Measurements from ENCODE around the gene SUPT3H. TPM values are rescaled to one million over a fixed set of nuclear protein-coding genes. Genes with fewer than 3 reads are reported as not detected.
A peak's percentile ranks its signal among the peaks of the same experiment; 100 is the strongest.

SUPT3H gene
- total RNA-seq, 1 donor, result 7.1 TPM

DNA sequence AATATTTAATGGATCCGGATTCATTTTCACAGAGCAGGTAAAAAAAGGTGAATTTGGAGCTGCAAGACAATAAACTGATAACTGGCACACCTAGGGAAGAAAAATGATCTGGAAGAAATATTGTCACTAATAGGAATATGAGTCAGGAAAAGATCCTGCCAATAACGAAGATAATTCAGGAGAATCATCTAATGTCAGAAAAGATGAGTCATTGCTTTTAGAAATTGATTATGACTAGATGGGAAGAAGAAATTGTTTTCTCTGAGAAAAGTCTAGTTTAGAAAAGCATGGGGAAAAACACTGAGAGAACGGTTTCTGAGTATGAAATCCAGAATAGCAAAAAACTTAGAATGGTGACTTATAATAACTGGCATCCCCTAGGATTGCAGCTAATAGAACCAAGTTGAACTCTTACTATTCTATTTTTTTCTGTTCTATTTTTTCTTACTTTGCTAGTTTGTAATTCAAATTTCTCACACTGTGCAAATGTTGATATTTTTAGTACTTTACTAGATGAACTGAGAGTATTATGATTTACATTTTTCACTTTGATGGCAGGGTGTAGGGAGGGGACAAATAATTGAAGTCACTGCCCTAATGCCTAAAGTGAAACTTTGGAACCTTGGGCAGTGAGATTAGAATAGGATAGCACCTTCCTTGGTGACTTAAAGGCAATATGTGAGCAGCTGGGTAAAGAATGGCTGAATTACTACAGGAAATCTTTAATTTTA lies 38.2 kb upstream of the SUPT3H start:
- peaks cover 27% of the 10 kb centered on the region for H3K4me1 ChIP-seq (ENCODE audit: insufficient read depth, low read length)
- no peaks in the 10 kb centered on the region for H3K9me3 ChIP-seq (ENCODE audit: low read depth, low read length)
- H3K27me3 ChIP-seq (ENCODE audit: insufficient read depth, low read length), result peaks cover 25% of the 10 kb centered on the region
- no peak overlapping the region for H3K4me3 ChIP-seq (ENCODE audit: low read length)

DNA sequence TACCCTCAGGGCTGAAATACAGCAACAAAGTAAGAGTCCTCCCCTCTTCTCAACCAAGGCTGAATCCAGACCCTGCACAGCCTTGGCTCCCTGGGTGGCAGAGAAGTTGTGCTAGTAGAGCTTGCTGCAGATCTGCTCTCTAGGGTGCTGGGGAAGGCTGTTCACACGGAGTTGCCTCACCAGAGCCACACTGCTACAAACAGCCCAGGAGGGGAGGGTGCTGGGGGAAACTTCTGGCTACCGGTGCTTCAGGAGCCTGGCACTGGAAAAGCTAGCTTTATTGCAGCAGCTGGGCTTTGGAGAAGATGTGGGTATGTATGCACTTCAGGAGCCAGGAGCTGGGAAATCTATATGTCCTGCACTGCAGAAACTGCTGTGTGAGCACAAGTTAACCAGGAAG lies 37.6 kb upstream of the SUPT3H start:
- no peaks in the 10 kb centered on the region for H3K9me3 ChIP-seq (ENCODE audit: low read depth, low read length)
- H3K4me1 ChIP-seq (ENCODE audit: insufficient read depth, low read length), result peaks cover 20% of the 10 kb centered on the region
- no peak overlapping the region for H3K4me3 ChIP-seq (ENCODE audit: low read length)
- peaks cover 19% of the 10 kb centered on the region for H3K27me3 ChIP-seq (ENCODE audit: insufficient read depth, low read length)

DNA sequence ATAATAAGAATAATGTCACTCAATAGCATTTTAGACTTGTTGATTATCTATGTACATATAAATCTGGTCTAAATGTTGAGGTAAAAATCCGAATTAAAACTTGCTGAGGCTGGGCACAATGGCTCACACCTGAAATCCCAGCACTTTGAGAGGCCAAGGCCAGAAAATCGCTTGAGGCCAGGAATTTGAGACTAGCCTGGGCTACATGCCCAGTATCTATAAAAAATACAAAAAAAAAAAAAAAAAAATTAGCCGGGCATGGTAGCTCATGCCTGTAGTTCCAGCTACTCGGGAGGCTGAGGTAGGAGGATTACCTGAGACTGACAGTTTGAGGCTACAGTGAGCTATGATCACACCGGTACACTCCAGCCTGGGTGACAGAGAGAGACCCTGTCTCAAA lies 34.2 kb upstream of the SUPT3H start:
- H3K27me3 ChIP-seq (ENCODE audit: insufficient read depth, low read length), result no peaks in the 10 kb centered on the region
- H3K9me3 ChIP-seq (ENCODE audit: low read depth, low read length), result no peaks in the 10 kb centered on the region

DNA sequence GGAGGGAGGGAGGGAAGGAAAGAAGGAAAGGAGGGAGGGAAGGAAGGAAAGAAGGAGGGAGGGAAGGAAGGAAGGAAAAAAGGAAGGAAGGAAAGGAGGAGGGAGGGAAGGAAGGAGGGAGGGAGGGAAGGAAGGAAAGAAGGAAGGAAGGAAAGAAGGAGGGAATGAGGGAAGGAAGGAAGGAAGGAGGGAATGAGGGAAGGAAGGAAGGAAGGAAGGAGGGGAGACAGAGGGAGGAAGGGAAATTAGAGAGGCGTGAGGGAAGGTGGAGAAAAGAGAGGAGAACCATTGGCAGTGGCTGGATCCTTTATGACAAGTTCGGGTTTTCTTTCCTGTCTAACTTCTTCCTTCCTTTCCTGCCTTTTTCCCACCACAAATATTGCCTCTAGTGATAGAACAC lies 22.3 kb upstream of the SUPT3H start:
- Histone ChIP-seq H3K9me3 (ENCODE audit: low read depth, low read length) (no peaks in the 10 kb centered on the region), H3K27me3 (ENCODE audit: insufficient read depth, low read length) (no peaks in the 10 kb centered on the region), H3K4me1 (ENCODE audit: insufficient read depth, low read length) (no peaks in the 10 kb centered on the region), H3K4me3 (ENCODE audit: low read length) (no peak overlapping the region)

More for the DNA sequence above, 34.2 kb upstream of the SUPT3H start:
- Histone ChIP-seq H3K4me1 (ENCODE audit: insufficient read depth, low read length) (peaks cover 6% of the 10 kb centered on the region), H3K4me3 (ENCODE audit: low read length) (no peak overlapping the region)

DNA sequence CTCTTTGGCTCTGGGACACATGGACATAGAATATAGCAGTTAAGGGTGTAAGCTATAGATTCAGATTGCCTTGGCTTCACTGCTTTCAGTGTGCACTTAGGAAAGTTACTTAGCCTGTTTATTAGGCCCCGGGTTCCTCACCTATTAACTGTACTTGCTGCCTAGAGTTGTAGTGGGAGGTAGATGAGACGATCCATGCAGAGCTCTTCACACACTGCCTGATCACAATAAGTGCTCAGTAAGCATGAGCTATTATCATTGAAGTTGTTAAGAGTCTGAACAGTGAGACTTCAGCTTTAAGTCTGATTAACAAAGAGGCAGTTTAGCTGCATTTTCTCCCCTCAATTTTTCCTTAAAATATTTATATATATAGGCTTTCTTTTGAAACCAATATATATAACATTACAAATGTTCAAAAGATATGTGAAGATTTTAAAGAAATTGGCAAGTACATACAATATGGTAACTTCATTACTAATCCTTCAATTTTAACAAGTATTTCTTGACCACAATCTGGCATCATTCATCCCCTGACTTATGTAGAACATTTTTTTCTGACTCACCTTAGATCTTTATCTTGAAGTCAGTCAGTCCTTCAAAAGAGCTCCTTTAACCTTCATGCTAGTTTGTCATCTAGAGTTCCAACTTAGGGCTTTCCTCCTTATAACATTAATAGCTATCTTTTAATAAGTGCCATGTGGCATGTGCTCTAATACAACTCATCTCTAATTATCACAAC lies 20.5 kb upstream of the SUPT3H start:
- Histone ChIP-seq H3K4me1 (ENCODE audit: insufficient read depth, low read length) (no peaks in the 10 kb centered on the region), H3K9me3 (ENCODE audit: low read depth, low read length) (no peaks in the 10 kb centered on the region), H3K27me3 (ENCODE audit: insufficient read depth, low read length) (no peaks in the 10 kb centered on the region), H3K4me3 (ENCODE audit: low read length) (no peak overlapping the region)

DNA sequence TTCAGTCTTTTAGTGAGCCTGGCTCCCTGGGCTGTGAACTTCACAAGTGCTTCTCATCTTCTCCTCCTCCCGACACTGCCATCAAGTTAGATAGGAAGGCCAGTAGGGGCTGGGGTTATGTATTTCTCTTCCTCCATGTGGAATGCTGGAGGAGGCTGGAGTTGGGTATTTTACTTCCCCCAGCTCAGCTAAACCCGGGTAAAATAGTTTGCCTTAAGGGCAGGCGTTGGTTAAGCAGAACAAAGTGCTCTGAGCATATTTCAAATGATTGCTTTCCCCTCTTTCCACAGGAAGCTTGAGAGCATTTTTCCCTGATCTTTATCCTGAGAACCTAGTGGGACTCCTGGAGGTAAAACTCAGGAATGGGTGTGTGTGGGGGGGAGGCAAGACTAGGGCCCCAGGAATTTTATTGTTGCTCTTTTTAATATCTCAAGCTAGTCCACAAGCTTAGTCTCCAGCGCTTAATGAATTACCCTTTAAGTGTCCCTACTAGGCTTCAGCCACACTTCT lies 16.9 kb upstream of the SUPT3H start:
- no peaks in the 10 kb centered on the region for H3K9me3 ChIP-seq (ENCODE audit: low read depth, low read length)
- no peak overlapping the region for H3K4me3 ChIP-seq (ENCODE audit: low read length)
- no peaks in the 10 kb centered on the region for H3K27me3 ChIP-seq (ENCODE audit: insufficient read depth, low read length)
- no peaks in the 10 kb centered on the region for H3K4me1 ChIP-seq (ENCODE audit: insufficient read depth, low read length)

DNA sequence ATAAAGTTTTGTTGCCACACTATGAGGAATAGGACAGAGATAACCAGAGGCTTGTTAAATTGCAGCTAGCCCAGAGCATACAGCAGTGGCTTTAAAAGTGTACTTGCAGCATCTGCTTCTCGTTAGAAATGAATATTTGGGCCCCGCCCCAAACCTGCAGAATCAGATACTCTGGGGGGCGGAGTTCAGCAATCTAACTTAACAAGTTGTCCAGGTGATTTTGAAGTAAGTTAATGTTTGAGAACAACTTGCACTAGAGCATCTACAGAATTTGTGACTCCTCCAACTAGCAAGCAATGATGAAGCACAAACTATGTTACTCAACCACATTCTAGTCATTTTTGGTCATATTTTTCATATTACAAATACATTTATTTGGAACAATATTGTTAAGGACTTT lies 10.6 kb upstream of the SUPT3H start:
- no peaks in the 10 kb centered on the region for H3K4me1 ChIP-seq (ENCODE audit: insufficient read depth, low read length)
- H3K9me3 ChIP-seq (ENCODE audit: low read depth, low read length), result no peaks in the 10 kb centered on the region
- H3K4me3 ChIP-seq (ENCODE audit: low read length), result no peak overlapping the region
- H3K27me3 ChIP-seq (ENCODE audit: insufficient read depth, low read length), result no peaks in the 10 kb centered on the region

DNA sequence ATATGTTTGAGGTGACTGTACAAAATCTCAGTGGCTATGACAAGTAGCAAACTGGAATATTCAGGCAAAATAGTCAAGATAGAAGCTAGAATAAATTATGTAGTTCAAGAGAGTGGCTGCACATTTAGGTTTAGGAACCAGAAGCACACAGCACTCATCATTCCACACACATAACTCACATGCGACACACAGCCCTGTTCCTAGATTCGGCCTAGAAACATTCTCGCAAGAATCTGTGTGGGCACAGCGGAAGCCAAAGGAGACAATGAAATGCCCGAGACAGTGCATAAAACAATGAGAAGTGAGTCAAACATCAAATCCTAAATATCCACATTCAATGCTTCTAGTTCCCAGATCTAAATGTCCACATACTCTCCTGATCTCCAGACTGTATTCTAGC lies 9.5 kb upstream of the SUPT3H start:
- Histone ChIP-seq H3K27me3 (ENCODE audit: insufficient read depth, low read length) (no peaks in the 10 kb centered on the region), H3K9me3 (ENCODE audit: low read depth, low read length) (no peaks in the 10 kb centered on the region), H3K4me1 (ENCODE audit: insufficient read depth, low read length) (no peaks in the 10 kb centered on the region), H3K4me3 (ENCODE audit: low read length) (no peak overlapping the region)

DNA sequence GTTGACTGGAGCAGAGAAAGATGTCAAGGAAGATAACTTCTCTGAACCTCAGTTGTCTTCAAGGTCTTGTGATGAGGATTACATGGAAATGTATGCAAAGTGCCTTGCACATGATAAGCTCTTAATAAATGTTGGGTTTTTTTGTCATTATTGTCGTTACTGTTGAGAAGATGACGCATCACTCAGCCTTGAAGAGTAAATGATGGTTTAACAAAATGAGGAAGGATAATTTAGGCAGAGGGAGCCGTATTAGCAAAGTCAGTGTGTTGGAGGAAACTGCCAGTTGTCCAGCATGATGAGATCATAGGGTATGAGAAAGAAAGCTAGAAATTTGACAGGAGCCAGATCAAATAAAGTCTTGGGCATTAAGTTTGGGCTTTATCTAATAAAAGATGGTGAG lies 8.8 kb upstream of the SUPT3H start:
- H3K4me1 ChIP-seq (ENCODE audit: insufficient read depth, low read length), result no peaks in the 10 kb centered on the region
- no peak overlapping the region for H3K4me3 ChIP-seq (ENCODE audit: low read length)
- no peaks in the 10 kb centered on the region for H3K27me3 ChIP-seq (ENCODE audit: insufficient read depth, low read length)
- H3K9me3 ChIP-seq (ENCODE audit: low read depth, low read length), result no peaks in the 10 kb centered on the region

DNA sequence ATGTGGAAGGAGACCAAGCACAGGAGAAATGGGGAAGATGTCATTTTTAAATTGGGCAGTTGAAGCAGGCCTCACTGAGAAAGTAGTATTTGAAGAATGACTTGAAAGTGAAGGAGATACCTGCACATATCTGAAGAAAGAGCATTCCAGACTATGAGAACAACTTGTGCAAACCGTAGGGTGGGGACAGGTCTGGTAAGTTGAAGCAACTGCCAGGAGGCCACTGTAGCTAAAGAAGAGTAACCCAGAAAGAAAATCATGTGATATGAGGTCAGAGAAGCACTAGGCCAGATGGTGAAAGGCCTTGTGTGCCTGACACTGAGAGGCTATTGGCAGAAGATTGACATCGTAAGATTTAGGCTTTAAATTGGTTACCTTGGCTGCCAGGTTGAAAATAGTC lies 4.7 kb upstream of the SUPT3H start:
- no peaks in the 10 kb centered on the region for H3K9me3 ChIP-seq (ENCODE audit: low read depth, low read length)
- no peak overlapping the region for H3K4me3 ChIP-seq (ENCODE audit: low read length)
- H3K4me1 ChIP-seq (ENCODE audit: insufficient read depth, low read length), result no peaks in the 10 kb centered on the region
- no peaks in the 10 kb centered on the region for H3K27me3 ChIP-seq (ENCODE audit: insufficient read depth, low read length)

DNA sequence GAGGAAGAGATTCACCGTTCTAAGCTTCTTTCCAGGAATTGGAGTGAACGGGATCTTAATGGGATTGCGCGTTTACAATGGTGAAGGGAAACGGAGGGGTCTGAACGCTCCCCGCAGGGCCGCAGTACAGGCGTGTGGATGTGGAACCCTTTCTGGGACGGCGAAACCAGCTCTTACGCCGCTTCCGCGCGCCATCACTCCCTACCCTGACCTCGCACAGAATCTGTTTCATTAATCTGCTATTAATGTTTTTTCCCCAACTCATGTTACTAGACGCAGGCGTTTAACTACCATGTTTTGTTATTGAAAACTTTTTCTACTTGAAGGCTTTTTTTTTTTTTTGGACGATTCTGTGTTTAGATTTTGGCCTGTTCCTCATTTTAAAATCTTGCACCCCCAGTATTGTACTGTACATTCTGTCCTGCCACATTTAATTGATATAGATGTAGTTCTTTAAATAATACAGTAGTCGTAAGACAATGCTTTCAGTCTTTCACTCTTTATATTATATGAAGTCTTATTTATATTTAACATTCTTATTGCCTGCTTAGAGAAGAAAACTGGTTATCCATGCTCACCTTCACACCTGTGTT lies 696 bp upstream of the SUPT3H start:
- no peaks in the 10 kb centered on the region for H3K4me1 ChIP-seq (ENCODE audit: insufficient read depth, low read length)
- no peaks in the 10 kb centered on the region for H3K9me3 ChIP-seq (ENCODE audit: low read depth, low read length)
- peak overlapping the region; percentile 75 for H3K4me3 ChIP-seq (ENCODE audit: low read length)
- no peaks in the 10 kb centered on the region for H3K27me3 ChIP-seq (ENCODE audit: insufficient read depth, low read length)

DNA sequence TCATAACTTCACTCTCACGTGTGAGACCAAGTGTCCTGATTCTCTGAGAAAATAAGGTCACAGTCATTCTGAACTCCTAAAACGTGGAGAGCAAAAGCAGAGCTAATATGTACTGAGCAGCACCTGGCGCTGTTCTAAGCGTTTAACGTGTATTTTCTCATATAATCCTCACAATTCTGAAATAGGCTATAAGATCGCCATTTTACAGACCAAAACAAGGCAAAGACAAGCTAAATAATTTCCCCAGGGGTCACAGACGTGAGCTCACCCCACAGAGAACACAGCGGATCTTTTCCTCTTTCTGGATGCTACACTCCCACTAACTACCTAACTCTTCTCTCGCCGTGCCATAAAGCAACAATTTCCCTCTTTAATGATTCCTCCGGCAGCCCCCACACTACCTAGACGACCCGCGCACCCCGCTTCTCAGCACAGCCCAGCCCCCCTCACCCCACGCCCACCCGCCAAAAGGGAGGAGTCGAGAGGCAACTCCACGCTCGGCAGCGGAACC lies 636 bp downstream of the SUPT3H start:
- H3K4me1 ChIP-seq (ENCODE audit: insufficient read depth, low read length), result no peaks in the 10 kb centered on the region

DNA sequence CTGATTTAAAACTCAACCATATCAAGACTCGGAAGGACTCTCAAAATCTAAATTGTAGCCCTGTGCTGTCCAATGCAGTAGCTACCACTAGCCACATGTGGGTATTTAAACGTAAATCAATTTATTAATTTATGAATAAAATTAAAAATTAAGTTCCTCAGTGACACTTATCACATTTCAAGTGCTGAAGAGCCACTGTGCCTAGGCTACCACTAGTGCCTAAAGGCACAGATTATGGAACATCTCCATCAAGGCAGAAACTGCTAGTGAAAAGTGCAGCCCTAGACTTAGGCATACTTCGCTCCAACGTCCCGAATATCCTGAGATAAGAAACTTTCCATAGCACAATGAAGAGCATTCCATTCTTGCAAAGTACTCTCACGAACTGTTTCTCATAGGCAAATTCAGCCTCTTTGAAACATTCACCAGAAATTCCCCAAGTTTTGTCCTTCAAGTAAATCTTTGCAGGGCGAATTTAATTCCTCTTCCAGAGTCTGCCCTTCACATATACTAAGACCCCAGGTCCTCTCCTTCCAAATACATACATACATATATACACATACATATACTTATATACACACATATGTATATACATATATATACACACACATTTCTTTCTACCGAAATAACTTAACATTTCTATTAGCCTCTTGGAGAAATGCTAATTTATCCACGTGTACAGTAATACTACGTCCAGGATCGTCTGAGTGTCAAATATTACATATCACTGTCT lies 1.3 kb downstream of the SUPT3H start:
- H3K4me1 ChIP-seq (ENCODE audit: insufficient read depth, low read length), result no peaks in the 10 kb centered on the region
- H3K27me3 ChIP-seq (ENCODE audit: insufficient read depth, low read length), result no peaks in the 10 kb centered on the region
- H3K4me3 ChIP-seq (ENCODE audit: low read length), result peak overlapping the region; percentile 75
- H3K9me3 ChIP-seq (ENCODE audit: low read depth, low read length), result no peaks in the 10 kb centered on the region

More for the DNA sequence above, 636 bp downstream of the SUPT3H start:
- Histone ChIP-seq H3K27me3 (ENCODE audit: insufficient read depth, low read length) (no peaks in the 10 kb centered on the region), H3K4me3 (ENCODE audit: low read length) (peak overlapping the region; percentile 75), H3K9me3 (ENCODE audit: low read depth, low read length) (no peaks in the 10 kb centered on the region)

DNA sequence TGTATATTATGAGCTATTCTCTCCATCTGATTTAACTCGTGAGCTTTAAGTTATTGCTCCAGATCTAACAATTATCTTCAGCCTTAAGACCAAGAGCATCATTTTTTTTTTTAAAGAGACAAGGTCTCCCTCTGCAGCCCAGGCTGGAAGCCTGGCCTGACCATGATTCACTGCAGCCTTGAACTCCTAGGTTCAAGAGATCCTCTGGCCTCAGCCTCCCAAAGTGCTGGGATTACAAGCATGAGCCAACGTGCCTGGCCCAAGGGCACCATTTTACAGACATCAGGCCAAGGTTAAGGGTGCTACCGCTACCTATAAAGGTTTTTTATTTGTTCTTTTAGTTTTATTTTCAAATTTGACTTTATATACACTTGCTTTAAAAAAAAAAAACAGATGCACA lies 2.3 kb downstream of the SUPT3H start:
- H3K9me3 ChIP-seq (ENCODE audit: low read depth, low read length), result no peaks in the 10 kb centered on the region
- H3K4me3 ChIP-seq (ENCODE audit: low read length), result no peak overlapping the region
- no peaks in the 10 kb centered on the region for H3K27me3 ChIP-seq (ENCODE audit: insufficient read depth, low read length)
- no peaks in the 10 kb centered on the region for H3K4me1 ChIP-seq (ENCODE audit: insufficient read depth, low read length)
